Astrocyte (in vitro differentiated cells and primary cell): ENCODE results near the gene RBM17. TPM values are rescaled to one million over a fixed set of nuclear protein-coding genes. Genes with fewer than 3 reads are reported as not detected.

Source experiments
- DNase-seq: peaks from one replicate; pipeline ENCODE4 v3.0.0-alpha.2; 2010; ENCODE audit warnings: low read depth
- FAIRE-seq: peaks from 2 replicates; lab custom pipeline; 2011; peaks lifted over from hg19 to GRCh38; lab: Jason Lieb, UNC
- H2AFZ ChIP-seq: 2 replicates; pipeline ENCODE4 v1.6.0; 2012; ENCODE audit warnings: low read depth, low read length, inconsistent platforms
- H3K27ac ChIP-seq: 2 replicates; pipeline ENCODE4 v1.5.1; 2011; ENCODE audit warnings: low read depth, low read length, inconsistent platforms
- H3K27me3 ChIP-seq: 2 replicates; pipeline ENCODE4 v1.6.0; 2011; ENCODE audit warnings: low read length, inconsistent platforms; ENCODE audit not compliant: insufficient read depth
- H3K36me3 ChIP-seq: 2 replicates; pipeline ENCODE4 v1.5.1; 2011; ENCODE audit warnings: low read length, inconsistent platforms; ENCODE audit not compliant: insufficient read depth
- H3K4me1 ChIP-seq: 2 replicates; pipeline ENCODE4 v1.5.1; 2011; ENCODE audit warnings: low read length, inconsistent platforms; ENCODE audit not compliant: insufficient read depth
- H3K4me2 ChIP-seq: 2 replicates; pipeline ENCODE4 v1.6.0; 2012; ENCODE audit warnings: low read length, inconsistent platforms
- H3K4me3 ChIP-seq: 2 replicates; pipeline ENCODE4 v1.5.1; 2011; ENCODE audit warnings: low read depth, mild to moderate bottlenecking, low read length, inconsistent platforms; ENCODE audit not compliant: insufficient read depth
- H3K79me2 ChIP-seq: 2 replicates; pipeline ENCODE4 v1.6.0; 2012; ENCODE audit warnings: mild to moderate bottlenecking, low read length, inconsistent platforms; ENCODE audit not compliant: insufficient read depth
- H3K9ac ChIP-seq: 2 replicates; pipeline ENCODE4 v1.6.0; 2012; ENCODE audit warnings: mild to moderate bottlenecking, low read length, inconsistent platforms
- H3K9me3 ChIP-seq: 2 replicates; pipeline ENCODE4 v1.5.1; 2012; ENCODE audit warnings: low read depth, mild to moderate bottlenecking, low read length, inconsistent platforms; ENCODE audit not compliant: insufficient read depth
- H4K20me1 ChIP-seq: 2 replicates; pipeline ENCODE4 v1.6.0; 2012; ENCODE audit warnings: low read length, inconsistent platforms; ENCODE audit not compliant: insufficient read depth
- H3K27ac Mint-ChIP-seq: one replicate; pipeline ENCODE4 v1.8.0; 2021; ENCODE audit warnings: mild to moderate bottlenecking, mixed read lengths; ENCODE audit not compliant: unreplicated experiment
- H3K27me3 Mint-ChIP-seq: one replicate; pipeline ENCODE4 v1.8.0; 2021; ENCODE audit warnings: low read depth, mixed read lengths; ENCODE audit not compliant: unreplicated experiment
- H3K36me3 Mint-ChIP-seq: one replicate; pipeline ENCODE4 v1.8.0; 2021; ENCODE audit warnings: low read depth, mixed read lengths; ENCODE audit not compliant: unreplicated experiment
- H3K4me1 Mint-ChIP-seq: one replicate; pipeline ENCODE4 v1.8.0; 2021; ENCODE audit warnings: low read depth, mixed read lengths; ENCODE audit not compliant: unreplicated experiment
- H3K4me3 Mint-ChIP-seq: one replicate; pipeline ENCODE4 v1.8.0; 2021; ENCODE audit warnings: mild to moderate bottlenecking, moderate library complexity, mixed read lengths; ENCODE audit not compliant: unreplicated experiment
- H3K9me3 Mint-ChIP-seq: one replicate; pipeline ENCODE4 v1.8.0; 2021; ENCODE audit warnings: mild to moderate bottlenecking, mixed read lengths; ENCODE audit not compliant: unreplicated experiment
- EZH2 ChIP-seq: IDR thresholded peaks from 2 replicates; pipeline ENCODE4 v1.6.1; 2012; ENCODE audit warnings: mild to moderate bottlenecking, low read length, inconsistent platforms; ENCODE audit not compliant: insufficient read depth
- total RNA-seq: library from RNA; stranded (reverse); gene quantifications from 2 replicates; pipeline ENCODE4 v1.2.1, GENCODE V29; 2021
- TF ChIP-seq, protein P1 (sequence below): IDR thresholded peaks from 2 replicates; pipeline ENCODE4 v1.5.1; 2011; ENCODE audit warnings: low read depth, mild to moderate bottlenecking, inconsistent platforms, low read length, moderate library complexity; ENCODE audit not compliant: insufficient read depth

Gene RBM17
- total RNA-seq, 1 donor from 2014 or later: 71.3 TPM

GRCh38 chr10:6047847-6048246, 41.0 kb upstream of the RBM17 start:
- Histone ChIP-seq H3K4me1 (no peaks in the 10 kb centered on the region), H3K9ac (no peak overlapping the region), H3K27me3 (peaks cover 16% of the 10 kb centered on the region), H3K36me3 (no peaks in the 10 kb centered on the region), H2AFZ (no peak overlapping the region), H3K4me2 (no peak overlapping the region), H3K4me3 (no peak overlapping the region), H4K20me1 (no peaks in the 10 kb centered on the region), H3K79me2 (no peaks in the 10 kb centered on the region), H3K27ac (no peak overlapping the region), H3K9me3 (no peaks in the 10 kb centered on the region)
- Mint-ChIP-seq H3K27me3 (peaks cover 62% of the 10 kb centered on the region), H3K4me3 (no peak overlapping the region), H3K9me3 (no peaks in the 10 kb centered on the region), H3K27ac (no peak overlapping the region), H3K36me3 (no peaks in the 10 kb centered on the region), H3K4me1 (peaks cover 6% of the 10 kb centered on the region)
- TF ChIP-seq, protein P1, sequence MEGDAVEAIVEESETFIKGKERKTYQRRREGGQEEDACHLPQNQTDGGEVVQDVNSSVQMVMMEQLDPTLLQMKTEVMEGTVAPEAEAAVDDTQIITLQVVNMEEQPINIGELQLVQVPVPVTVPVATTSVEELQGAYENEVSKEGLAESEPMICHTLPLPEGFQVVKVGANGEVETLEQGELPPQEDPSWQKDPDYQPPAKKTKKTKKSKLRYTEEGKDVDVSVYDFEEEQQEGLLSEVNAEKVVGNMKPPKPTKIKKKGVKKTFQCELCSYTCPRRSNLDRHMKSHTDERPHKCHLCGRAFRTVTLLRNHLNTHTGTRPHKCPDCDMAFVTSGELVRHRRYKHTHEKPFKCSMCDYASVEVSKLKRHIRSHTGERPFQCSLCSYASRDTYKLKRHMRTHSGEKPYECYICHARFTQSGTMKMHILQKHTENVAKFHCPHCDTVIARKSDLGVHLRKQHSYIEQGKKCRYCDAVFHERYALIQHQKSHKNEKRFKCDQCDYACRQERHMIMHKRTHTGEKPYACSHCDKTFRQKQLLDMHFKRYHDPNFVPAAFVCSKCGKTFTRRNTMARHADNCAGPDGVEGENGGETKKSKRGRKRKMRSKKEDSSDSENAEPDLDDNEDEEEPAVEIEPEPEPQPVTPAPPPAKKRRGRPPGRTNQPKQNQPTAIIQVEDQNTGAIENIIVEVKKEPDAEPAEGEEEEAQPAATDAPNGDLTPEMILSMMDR: no peak
- no peak for TF ChIP-seq EZH2
- DNase-seq: no peak
- no peak for FAIRE-seq

GRCh38 chr10:6048281-6049030, 40.4 kb upstream of the RBM17 start:
- Histone ChIP-seq H3K36me3 (no peaks in the 10 kb centered on the region), H3K27me3 (peaks cover 16% of the 10 kb centered on the region), H3K4me3 (no peak overlapping the region), H4K20me1 (no peaks in the 10 kb centered on the region), H3K9ac (no peak overlapping the region), H3K9me3 (no peaks in the 10 kb centered on the region), H3K4me2 (no peak overlapping the region), H3K79me2 (no peaks in the 10 kb centered on the region), H2AFZ (no peak overlapping the region), H3K4me1 (no peaks in the 10 kb centered on the region), H3K27ac (no peak overlapping the region)
- DNase-seq (no peak), FAIRE-seq (no peak)
- peaks cover 62% of the 10 kb centered on the region for H3K27me3 Mint-ChIP-seq
- H3K9me3 Mint-ChIP-seq: no peaks in the 10 kb centered on the region
- no peak overlapping the region for H3K4me3 Mint-ChIP-seq
- no peak for TF ChIP-seq EZH2
- TF ChIP-seq, protein P1: no peak
- H3K36me3 Mint-ChIP-seq: no peaks in the 10 kb centered on the region
- H3K4me1 Mint-ChIP-seq: peaks cover 6% of the 10 kb centered on the region
- H3K27ac Mint-ChIP-seq: no peak overlapping the region

GRCh38 chr10:6049031-6049400, 39.8 kb upstream of the RBM17 start:
- H3K27me3 ChIP-seq: peaks cover 16% of the 10 kb centered on the region
- H3K36me3 Mint-ChIP-seq: no peaks in the 10 kb centered on the region
- no peak overlapping the region for H3K9ac ChIP-seq
- no peaks in the 10 kb centered on the region for H3K79me2 ChIP-seq
- H3K4me3 ChIP-seq: no peak overlapping the region
- no peaks in the 10 kb centered on the region for H3K9me3 Mint-ChIP-seq
- H3K27me3 Mint-ChIP-seq: peaks cover 62% of the 10 kb centered on the region
- TF ChIP-seq, protein P1: no peak
- no peak for TF ChIP-seq EZH2
- no peak overlapping the region for H3K4me3 Mint-ChIP-seq
- no peak overlapping the region for H3K4me2 ChIP-seq
- H3K27ac Mint-ChIP-seq: no peak overlapping the region
- H3K4me1 Mint-ChIP-seq: peaks cover 6% of the 10 kb centered on the region
- H2AFZ ChIP-seq: no peak overlapping the region
- no peaks in the 10 kb centered on the region for H4K20me1 ChIP-seq
- no peaks in the 10 kb centered on the region for H3K36me3 ChIP-seq
- H3K27ac ChIP-seq: no peak overlapping the region
- FAIRE-seq: no peak
- no peak for DNase-seq
- no peaks in the 10 kb centered on the region for H3K4me1 ChIP-seq
- no peaks in the 10 kb centered on the region for H3K9me3 ChIP-seq
